HepG2 (cell line): Measurements from ENCODE around the gene SREBF1. TPM values are rescaled to one million over a fixed set of nuclear protein-coding genes. Genes with fewer than 3 reads are reported as not detected.

Experiments used
- ATAC-seq: fragments of 200-7000 bp; cut with Tn5 transposase; 3 replicates; pipeline ENCODE4 v1.9.1; 2020; ENCODE audit warnings: mild to moderate bottlenecking, moderate library complexity
- BruUV-seq: library from RNA; stranded (reverse); fragments of 400-500 nt; replicated peaks from 2 replicates; lab custom pipeline; 2021; lab: Mats Ljungman, UMichigan
- CTCF ChIA-PET: fragments of 300-600 bp; formaldehyde crosslinking; extraction: SDS; loops from one replicate; lab custom pipeline; 2021; ENCODE audit warnings: low total read pairs, inconsistent platforms, low intra/inter-chr PET ratio; lab: Yijun Ruan, JAX
- POLR2A ChIA-PET: fragments of 350-600 bp; sonication (Branson Sonifier 250); formaldehyde crosslinking; loops from one replicate; lab custom pipeline; 2020; ENCODE audit warnings: antibody characterized with exemption, inconsistent platforms; lab: Yijun Ruan, JAX
- DNase-seq: peaks from one replicate; pipeline ENCODE4 v3.0.0-alpha.2; 2015; ENCODE audit warnings: low spot score
- FAIRE-seq: peaks from 3 replicates; lab custom pipeline; 2011; peaks lifted over from hg19 to GRCh38; lab: Jason Lieb, UNC
- H2AFZ ChIP-seq: one replicate; pipeline ENCODE4 v1.6.1; 2011; ENCODE audit warnings: low read length, inconsistent platforms
- H3K27ac ChIP-seq: fragments of 300-600 bp; 3 replicates; pipeline ENCODE4 v1.8.0; 2011; ENCODE audit warnings: mixed run types, mild to moderate bottlenecking, mixed read lengths, low read length, inconsistent platforms; ENCODE audit not compliant: insufficient read depth; ENCODE audit errors: extremely low read length
- H3K27me3 ChIP-seq, 2 experiments: fragments of 200-600 bp in 1 of 2; 2 replicates in 1 of 2; 3 replicates in 1 of 2; pipeline versions ENCODE4 v1.6.0 to v1.8.0; 2011; ENCODE audit warnings: low read length in 2 of 2, mild to moderate bottlenecking in 2 of 2, moderate library complexity in 2 of 2, inconsistent platforms in 1 of 2; ENCODE audit not compliant: insufficient read depth in 2 of 2, control insufficient read depth in 1 of 2
- H3K36me3 ChIP-seq, 2 experiments: fragments of 200-600 bp in 1 of 2; replicated peaks in 1 of 2; 2 replicates in 1 of 2; 3 replicates in 1 of 2; pipeline versions ENCODE4 v1.5.1 to v1.8.0; 2011; ENCODE audit warnings: low read length in 2 of 2, inconsistent platforms in 1 of 2; ENCODE audit not compliant: insufficient read depth in 2 of 2, control insufficient read depth in 1 of 2
- H3K4me1 ChIP-seq: 2 replicates; pipeline ENCODE4 v1.5.1; 2012; ENCODE audit warnings: low read length, inconsistent platforms; ENCODE audit not compliant: insufficient read depth
- H3K4me2 ChIP-seq: 2 replicates; pipeline ENCODE4 v1.6.0; 2011; ENCODE audit warnings: low read depth, low read length, inconsistent platforms
- H3K4me3 ChIP-seq, 3 experiments: fragments of 200-600 bp in 1 of 3; sonication (generic), shearing (Covaris generic) in 1 of 3; replicated peaks in 1 of 3; 2 replicates each; pipeline ENCODE4 v1.5.1; 2011 to 2016; ENCODE audit warnings: low read length in 3 of 3, inconsistent platforms in 2 of 3, low read depth in 2 of 3, mild to moderate bottlenecking in 2 of 3, control low read depth in 1 of 3, mixed read lengths in 1 of 3; ENCODE audit not compliant: insufficient read depth in 1 of 3
- H3K79me2 ChIP-seq: one replicate; pipeline ENCODE4 v1.6.1; 2011; ENCODE audit warnings: low read length, inconsistent platforms; ENCODE audit not compliant: insufficient read depth
- H3K9ac ChIP-seq: 2 replicates; pipeline ENCODE4 v1.6.0; 2011; ENCODE audit warnings: mild to moderate bottlenecking, low read depth, low read length, inconsistent platforms; ENCODE audit not compliant: insufficient read depth
- H3K9me3 ChIP-seq: 2 replicates; pipeline ENCODE4 v1.5.1; 2012; ENCODE audit warnings: mild to moderate bottlenecking, low read length
- H4K20me1 ChIP-seq: 2 replicates; pipeline ENCODE4 v1.6.0; 2011; ENCODE audit warnings: inconsistent platforms, mild to moderate bottlenecking, low read length, moderate library complexity; ENCODE audit not compliant: insufficient read depth
- HES4 ChIP-seq: sonication (generic); formaldehyde crosslinking; IDR thresholded peaks from 2 replicates; pipeline ENCODE4 v1.9.0; 2021; ENCODE audit warnings: mild to moderate bottlenecking, missing genetic modification reagents, borderline replicate concordance
- IKZF4 ChIP-seq: sonication (generic); formaldehyde crosslinking; IDR thresholded peaks from 2 replicates; pipeline ENCODE4 v1.5.1; 2020; ENCODE audit warnings: borderline replicate concordance, mild to moderate bottlenecking, low read depth, missing genetic modification reagents; ENCODE audit errors: not compliant biosample characterization
- KDM6A ChIP-seq: IDR thresholded peaks from 2 replicates; pipeline ENCODE4 v1.6.1; 2016; ENCODE audit warnings: low read depth
- NKX3-1 ChIP-seq: sonication (generic); formaldehyde crosslinking; IDR thresholded peaks from 2 replicates; pipeline ENCODE4 v1.5.0; 2020; ENCODE audit warnings: missing genetic modification reagents
- POLR2AphosphoS2 ChIP-seq: IDR thresholded peaks from 2 replicates; pipeline ENCODE4 v1.6.1; 2011; ENCODE audit warnings: low read depth, low read length, improper control_type of control experiment
- RFX1 ChIP-seq: fragments of 450-650 bp; IDR thresholded peaks from 2 replicates; pipeline ENCODE4 v1.6.1; 2017
- TOPORS ChIP-seq: sonication (generic); formaldehyde crosslinking; IDR thresholded peaks from 2 replicates; pipeline ENCODE4 v1.8.0; 2023; ENCODE audit warnings: mild to moderate bottlenecking, missing genetic modification reagents
- U2AF2 ChIP-seq: fragments of 200-400 bp; formaldehyde crosslinking; IDR thresholded peaks from 2 replicates; pipeline ENCODE4 v1.6.1; 2017; ENCODE audit warnings: low read depth, mild to moderate bottlenecking, low read length
- ZNF337 ChIP-seq: sonication (generic); formaldehyde crosslinking; IDR thresholded peaks from 2 replicates; pipeline ENCODE4 v1.5.1; 2020; ENCODE audit warnings: missing genetic modification reagents, low read depth, mild to moderate bottlenecking, borderline replicate concordance
- ZNF44 ChIP-seq: sonication (generic); formaldehyde crosslinking; IDR thresholded peaks from 2 replicates; pipeline ENCODE4 v1.5.1; 2020; ENCODE audit warnings: mild to moderate bottlenecking, missing genetic modification reagents
- ZSCAN9 ChIP-seq: IDR thresholded peaks from 2 replicates; pipeline ENCODE4 v1.6.1; 2016; ENCODE audit warnings: borderline replicate concordance
- WGBS: methylation state at CpG from one replicate; pipeline ENCODE4 v1.1.6; 2017; ENCODE audit warnings: low lambda C conversion rate; 5-methylcytosine and 5-hydroxymethylcytosine counted together
- in situ Hi-C: cut with HindIII; loops from 2 replicates; pipeline ENCODE4 v1.10.0; 2017; ENCODE audit warnings: low pct_unique_long_range_greater_than_20kb; ENCODE audit not compliant: extremely low pct_ligation_motif_present
- intact Hi-C: fragments of 100-400 bp; cut with micrococcal nuclease; formaldehyde crosslinking; loops from one replicate; pipeline ENCODE4 v1.10.0; 2022; ENCODE audit not compliant: unreplicated experiment
- polyA plus RNA-seq, 8 experiments: library from polyadenylated mRNA; depleted of rRNA in 3 of 8; stranded (reverse) in 7 of 8; unstranded in 1 of 8; fragments of >200 nt; fragmentation: Illumina TruSeq in 4 of 8; extraction: Trizol in 4 of 8; gene quantifications; 2 replicates each; pipeline versions ENCODE4 v1.2.1 to v1.2.3, GENCODE V29; 2011 to 2016; ENCODE audit warnings: low read depth in 4 of 8, missing spikeins in 1 of 8, mixed read lengths in 1 of 8; ENCODE audit not compliant: insufficient read depth in 1 of 8
- total RNA-seq, 5 experiments: library from RNA; depleted of rRNA; stranded (reverse); fragments of >200 nt; fragmentation: Illumina TruSeq; extraction: Trizol; gene quantifications; 2 replicates each; pipeline ENCODE4 v1.2.3, GENCODE V29; 2016; ENCODE audit warnings: low read depth in 1 of 5
- TF ChIP-seq, protein P1 (sequence below), 2 experiments: sonication (generic) in 1 of 2; formaldehyde crosslinking in 1 of 2; IDR thresholded peaks; 2 replicates each; pipeline versions ENCODE4 v1.4.0 to v1.6.1; 2016 to 2020; ENCODE audit warnings: borderline replicate concordance in 1 of 2, low read depth in 1 of 2, mild to moderate bottlenecking in 1 of 2, missing genetic modification reagents in 1 of 2
- TF ChIP-seq, protein P2 (sequence below): sonication (generic); formaldehyde crosslinking; IDR thresholded peaks from 2 replicates; pipeline ENCODE4 v1.8.1; 2023; ENCODE audit warnings: mild to moderate bottlenecking, missing genetic modification reagents
- TF ChIP-seq, protein P3 (sequence below): sonication (generic); formaldehyde crosslinking; IDR thresholded peaks from 2 replicates; pipeline ENCODE4 v1.8.0; 2022; ENCODE audit warnings: low read depth, missing genetic modification reagents

Gene SREBF1
- total and polyA plus RNA-seq, 2 of the 13 experiments (the other 11 are each of a cell fraction or from before 2014, with no cell fraction given), result 34.3 to 38.0 TPM

- TF ChIP-seq, protein P1, sequence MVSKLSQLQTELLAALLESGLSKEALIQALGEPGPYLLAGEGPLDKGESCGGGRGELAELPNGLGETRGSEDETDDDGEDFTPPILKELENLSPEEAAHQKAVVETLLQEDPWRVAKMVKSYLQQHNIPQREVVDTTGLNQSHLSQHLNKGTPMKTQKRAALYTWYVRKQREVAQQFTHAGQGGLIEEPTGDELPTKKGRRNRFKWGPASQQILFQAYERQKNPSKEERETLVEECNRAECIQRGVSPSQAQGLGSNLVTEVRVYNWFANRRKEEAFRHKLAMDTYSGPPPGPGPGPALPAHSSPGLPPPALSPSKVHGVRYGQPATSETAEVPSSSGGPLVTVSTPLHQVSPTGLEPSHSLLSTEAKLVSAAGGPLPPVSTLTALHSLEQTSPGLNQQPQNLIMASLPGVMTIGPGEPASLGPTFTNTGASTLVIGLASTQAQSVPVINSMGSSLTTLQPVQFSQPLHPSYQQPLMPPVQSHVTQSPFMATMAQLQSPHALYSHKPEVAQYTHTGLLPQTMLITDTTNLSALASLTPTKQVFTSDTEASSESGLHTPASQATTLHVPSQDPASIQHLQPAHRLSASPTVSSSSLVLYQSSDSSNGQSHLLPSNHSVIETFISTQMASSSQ (IDR thresholded peaks at IDR 0.05; ENCODE audit: low read depth), result no peak
- TF ChIP-seq, protein P1 (CRISPR knock-in tag; IDR thresholded peaks at IDR 0.05; ENCODE audit: borderline replicate concordance), result no peak
- TF ChIP-seq RFX1 (no peak), NKX3-1 (CRISPR knock-in tag) (no peak), TOPORS (CRISPR knock-in tag) (no peak), POLR2AphosphoS2 (no peak), KDM6A (CRISPR knock-in tag) (no peak), IKZF4 (CRISPR knock-in tag) (no peak), ZNF44 (no peak), ZNF337 (no peak), ZSCAN9 (CRISPR knock-in tag) (no peak), HES4 (CRISPR knock-in tag) (no peak), U2AF2 (no peak)
- TF ChIP-seq, protein P2, sequence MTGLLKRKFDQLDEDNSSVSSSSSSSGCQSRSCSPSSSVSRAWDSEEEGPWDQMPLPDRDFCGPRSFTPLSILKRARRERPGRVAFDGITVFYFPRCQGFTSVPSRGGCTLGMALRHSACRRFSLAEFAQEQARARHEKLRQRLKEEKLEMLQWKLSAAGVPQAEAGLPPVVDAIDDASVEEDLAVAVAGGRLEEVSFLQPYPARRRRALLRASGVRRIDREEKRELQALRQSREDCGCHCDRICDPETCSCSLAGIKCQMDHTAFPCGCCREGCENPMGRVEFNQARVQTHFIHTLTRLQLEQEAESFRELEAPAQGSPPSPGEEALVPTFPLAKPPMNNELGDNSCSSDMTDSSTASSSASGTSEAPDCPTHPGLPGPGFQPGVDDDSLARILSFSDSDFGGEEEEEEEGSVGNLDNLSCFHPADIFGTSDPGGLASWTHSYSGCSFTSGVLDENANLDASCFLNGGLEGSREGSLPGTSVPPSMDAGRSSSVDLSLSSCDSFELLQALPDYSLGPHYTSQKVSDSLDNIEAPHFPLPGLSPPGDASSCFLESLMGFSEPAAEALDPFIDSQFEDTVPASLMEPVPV (CRISPR knock-in tag), result no peak
- TF ChIP-seq, protein P3, sequence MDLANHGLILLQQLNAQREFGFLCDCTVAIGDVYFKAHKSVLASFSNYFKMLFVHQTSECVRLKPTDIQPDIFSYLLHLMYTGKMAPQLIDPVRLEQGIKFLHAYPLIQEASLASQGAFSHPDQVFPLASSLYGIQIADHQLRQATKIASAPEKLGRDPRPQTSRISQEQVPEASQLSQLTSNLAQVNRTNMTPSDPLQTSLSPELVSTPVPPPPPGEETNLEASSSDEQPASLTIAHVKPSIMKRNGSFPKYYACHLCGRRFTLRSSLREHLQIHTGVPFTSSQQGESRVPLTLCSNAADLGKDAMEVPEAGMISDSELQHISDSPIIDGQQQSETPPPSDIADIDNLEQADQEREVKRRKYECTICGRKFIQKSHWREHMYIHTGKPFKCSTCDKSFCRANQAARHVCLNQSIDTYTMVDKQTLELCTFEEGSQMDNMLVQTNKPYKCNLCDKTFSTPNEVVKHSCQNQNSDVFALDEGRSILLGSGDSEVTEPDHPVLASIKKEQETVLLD (CRISPR knock-in tag), result no peak
- Histone ChIP-seq H3K9ac (no peak overlapping the region), H3K36me3 (peaks cover 53 to 75% of the 10 kb centered on the region in 2 experiments), H3K27ac (no peak overlapping the region), H3K9me3 (no peaks in the 10 kb centered on the region), H3K4me3 (no peak overlapping the region), H2AFZ (no peak overlapping the region), H3K4me1 (peaks cover 66% of the 10 kb centered on the region), H4K20me1 (peaks cover 57% of the 10 kb centered on the region), H3K79me2 (peaks cover 46% of the 10 kb centered on the region), H3K4me2 (no peak overlapping the region), H3K27me3 (no peaks in the 10 kb centered on the region)
- ChIA-PET POLR2A (interaction anchor here (1.0 to 8.6 kb wide), 3 partner anchors 10 to 21 kb away, joined by 3 to 69 read pairs (median 4); partner anchors contain the start of gene SREBF1), CTCF (no interaction called here)
- BruUV-seq, result no TSS peak
- no peak for ATAC-seq
- no peak for FAIRE-seq
- 97% methylated on average over 6 of the region's 10 CpGs for WGBS
- in situ Hi-C loops (no loop called here), intact Hi-C loops (no loop called here)
- no peak for DNase-seq
These were observed 16.7 kb downstream of the SREBF1 start for GRCh38 chr17:17820046-17820445.
